Activated CD4-positive, alpha-beta T cell treated with anti-CD3 and anti-CD28 coated beads for 24 hours (primary cell): ENCODE measurements around the gene MARK2.

ENCODE experiments used
- DNase-seq, 2 donors: peaks; one replicate each; pipeline ENCODE4 v3.0.0-alpha.2; 2020; ENCODE audit warnings: low read depth in 2 of 2

MARK2 gene

DNA sequence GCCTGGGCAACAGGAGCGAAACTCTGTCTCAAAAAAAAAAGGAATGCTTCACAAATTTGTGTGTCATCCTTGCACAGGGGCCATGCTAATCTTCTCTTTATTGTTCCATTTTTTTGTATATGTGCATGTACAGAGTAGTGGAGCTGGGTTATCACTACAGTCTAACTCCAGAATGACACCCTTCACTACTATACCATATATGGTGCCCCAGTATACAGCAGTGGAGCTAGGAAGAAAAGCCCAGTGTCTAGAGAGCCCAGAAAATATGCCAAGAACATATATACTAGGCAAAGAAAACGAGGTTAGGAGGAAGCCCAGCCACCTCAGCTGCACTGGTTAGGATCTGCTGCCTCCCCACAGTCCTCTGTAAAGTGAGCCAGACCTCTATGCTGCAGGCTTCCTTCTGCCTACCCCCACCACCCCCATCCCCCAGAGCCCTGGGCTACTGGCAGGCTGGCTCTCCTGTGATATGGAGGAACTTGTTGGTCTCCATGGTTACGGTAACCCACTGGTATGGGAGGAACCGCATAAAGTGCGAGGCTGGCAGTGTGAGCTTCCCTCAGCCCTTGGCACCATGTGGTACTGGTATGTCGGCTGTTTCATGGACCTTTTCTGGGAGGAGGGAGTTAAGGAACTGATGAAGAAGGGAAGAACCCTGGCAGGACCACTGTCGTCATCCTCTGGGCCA is 43.8 kb downstream of the MARK2 start:
- DNase-seq: no peak

DNA sequence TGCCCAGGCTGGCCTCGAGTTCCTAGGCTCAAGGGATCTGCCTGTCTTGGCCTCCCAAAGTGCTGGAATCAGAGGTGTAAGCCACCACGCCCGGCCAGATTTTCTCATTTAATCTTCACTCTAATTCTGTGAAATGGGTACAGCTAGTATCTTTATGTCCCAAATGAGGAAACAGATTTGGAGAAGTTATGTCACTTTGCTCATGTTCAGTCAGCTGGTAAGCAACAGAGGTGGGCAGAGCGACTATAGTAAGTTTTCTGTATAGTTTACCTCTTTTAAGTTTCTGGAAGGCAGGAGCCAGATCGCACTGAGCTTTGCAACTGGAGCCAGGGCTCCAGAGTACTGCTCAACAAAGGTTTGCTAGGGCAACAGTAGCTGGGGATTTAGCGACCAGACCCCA is 44.9 kb downstream of the MARK2 start:
- DNase-seq: no peak

DNA sequence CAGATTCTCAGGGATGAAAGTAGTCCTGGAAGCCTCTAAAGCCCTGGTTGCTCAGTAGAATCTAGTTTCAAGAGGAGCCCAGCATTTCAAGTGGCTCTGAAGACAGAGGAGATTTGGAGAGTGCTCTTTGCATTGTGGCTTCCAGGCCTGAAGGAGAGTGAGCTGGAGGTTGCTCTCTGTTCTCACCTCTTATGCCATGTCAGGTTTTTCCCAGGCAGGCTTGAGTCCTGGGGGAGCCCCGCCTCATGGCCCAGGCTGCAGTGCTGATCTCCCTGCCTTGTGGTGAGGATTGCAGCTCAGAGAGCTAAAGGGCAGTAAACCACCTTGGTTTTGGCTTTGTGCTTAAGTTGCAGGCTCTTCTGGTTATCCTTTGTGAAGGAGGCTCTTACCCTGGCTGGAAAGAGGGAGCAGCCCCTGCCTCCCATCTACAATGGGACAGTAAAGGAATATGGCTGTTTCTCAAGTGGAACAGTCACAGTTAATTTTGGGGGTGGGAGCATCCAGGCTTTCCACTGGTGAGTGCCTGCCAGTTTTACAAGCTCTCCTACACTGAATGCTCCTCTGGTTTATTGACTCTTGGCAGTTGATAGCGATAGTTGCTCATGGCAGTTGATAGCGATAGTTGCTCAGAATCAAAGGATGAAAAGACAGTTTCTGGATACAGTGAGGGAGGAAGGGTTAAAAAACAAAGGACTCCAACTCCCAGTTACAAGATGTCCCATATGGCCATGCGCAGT is 45.5 kb downstream of the MARK2 start:
- DNase-seq: no peak

DNA sequence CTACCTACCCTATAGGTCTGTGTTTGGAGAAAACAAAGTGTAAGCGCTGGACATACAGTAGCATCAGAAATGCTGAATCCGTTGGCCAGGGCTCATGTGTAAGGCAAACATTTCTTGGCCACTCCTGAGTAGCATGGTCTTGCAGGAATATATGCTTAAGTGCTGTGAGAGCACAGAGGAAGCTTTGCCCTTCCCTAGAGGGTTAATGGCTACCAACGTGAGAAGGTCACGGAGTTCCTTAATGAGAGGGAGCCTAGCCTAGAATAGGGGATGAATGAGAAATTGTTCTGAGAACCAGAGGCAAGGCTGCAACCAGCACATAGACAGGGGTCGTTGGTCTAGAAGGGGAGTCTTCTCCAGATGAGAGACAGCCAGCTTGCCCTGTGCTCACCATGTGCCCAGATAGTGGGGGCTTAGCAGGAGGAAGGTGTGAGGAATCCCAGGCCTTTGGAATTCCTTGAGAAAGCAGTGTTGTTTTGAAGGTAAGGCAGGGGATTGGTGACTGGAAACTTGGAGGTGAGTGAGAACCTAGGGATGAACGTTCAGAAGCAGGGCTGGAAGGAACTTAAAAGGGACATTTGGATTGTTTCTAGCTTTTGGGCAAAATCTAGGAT is 48.6 kb downstream of the MARK2 start:
- DNase-seq: no peak

DNA sequence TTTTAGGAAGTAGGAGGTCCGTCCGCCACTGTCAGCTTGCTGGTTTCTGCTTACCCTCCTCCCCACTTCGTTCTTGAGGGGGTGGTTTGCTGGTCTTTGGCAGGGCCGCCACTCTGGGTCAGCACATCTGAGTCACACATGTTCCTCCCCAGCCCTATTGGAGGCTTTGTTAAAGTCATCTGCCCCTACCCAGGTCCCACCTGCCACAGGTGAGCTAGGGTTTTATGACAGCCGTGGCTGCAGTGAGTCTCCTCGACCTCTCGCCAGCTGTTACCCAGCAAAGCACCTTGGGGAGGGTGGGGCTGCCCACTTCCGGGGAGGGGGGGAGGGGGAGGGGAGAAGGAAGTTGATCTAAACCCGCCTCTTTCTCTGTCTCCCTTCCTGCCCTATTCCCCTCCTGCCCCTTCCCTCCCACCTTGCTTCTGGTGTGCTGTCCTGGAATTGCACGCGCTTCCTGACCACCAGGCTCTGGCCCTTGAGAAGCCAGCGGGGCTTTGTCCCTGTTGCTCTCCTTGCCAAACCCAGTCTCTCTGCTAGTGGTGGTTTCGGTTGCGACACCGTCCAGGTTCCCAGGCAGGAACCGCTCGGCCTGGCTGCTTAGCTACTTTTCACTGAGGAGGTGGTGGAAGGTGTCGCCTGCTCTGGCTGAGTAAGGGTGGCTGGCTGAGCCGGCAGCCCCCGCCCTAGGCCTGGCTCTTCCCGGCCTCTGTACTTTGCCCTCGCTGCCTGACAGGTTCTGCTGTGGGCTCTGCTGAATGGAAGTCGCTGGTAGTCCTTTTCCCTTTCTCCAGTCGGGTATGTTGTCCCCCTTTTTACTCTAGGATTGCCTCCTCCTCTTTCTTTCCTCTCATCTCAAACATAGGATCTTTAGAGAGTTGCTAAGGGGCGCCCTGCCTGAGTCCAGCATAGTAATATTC is 49.5 kb downstream of the MARK2 start:
- peak; percentile 34 to 38 for DNase-seq

DNA sequence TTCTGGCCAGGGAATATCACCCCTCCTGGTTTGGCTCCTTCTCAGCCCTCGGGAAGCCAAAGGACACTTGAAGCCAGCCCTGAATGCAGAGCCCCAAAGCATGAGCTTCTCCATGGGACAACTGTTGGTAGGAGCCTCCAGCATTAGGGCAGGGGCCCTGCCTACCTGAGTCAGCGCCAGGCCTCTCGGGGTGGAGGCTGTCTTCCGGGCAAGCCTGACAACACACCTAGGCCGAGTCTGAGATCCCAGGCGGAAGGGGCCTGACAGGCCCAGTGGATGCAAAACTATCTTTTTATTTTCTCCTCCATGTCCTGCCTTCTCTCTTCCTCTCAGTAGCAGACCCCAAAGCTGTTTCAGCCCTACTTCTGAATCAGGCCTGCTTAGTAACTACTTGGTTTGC is 50.4 kb downstream of the MARK2 start:
- no peak for DNase-seq

DNA sequence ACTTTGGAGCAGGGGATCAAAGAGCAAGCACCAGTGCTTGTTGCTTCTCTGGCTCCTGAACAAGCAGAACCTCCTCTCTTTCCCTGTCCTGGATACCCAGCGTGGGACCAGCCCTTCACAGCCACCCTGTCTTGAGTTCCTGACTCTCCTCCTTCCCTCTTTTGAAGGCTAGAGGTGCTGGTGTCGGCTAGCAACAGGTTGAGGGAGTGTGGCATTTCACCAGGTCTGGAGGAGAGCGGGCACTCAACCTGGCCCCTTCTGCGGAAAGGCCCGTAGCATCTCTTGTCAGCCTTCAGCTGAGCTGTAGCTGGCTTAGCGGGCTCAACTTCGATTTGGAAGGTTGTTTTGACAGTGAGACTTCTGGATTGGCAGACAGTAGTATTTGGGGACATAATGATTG is 51.5 kb downstream of the MARK2 start:
- DNase-seq: no peak

DNA sequence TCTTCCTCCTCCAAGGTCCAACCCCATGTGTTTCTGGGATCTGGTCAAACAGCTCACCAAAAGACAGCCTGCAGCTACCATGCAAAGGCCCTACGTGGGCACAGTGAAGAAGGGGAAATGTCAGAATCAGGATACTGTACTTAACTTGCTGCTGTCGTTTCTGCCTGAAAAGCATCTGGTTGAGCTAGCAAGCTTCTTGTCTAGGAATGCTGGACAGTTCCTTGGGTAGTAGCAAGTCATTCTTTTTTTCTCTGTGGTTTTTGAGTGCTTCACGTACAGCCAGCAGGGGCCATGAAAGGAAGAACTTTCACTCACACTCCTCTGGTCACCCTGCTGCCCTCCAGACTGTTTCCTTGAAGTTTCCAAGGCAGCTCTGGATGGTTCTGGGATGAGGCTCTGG is 53.3 kb downstream of the MARK2 start:
- no peak for DNase-seq

DNA sequence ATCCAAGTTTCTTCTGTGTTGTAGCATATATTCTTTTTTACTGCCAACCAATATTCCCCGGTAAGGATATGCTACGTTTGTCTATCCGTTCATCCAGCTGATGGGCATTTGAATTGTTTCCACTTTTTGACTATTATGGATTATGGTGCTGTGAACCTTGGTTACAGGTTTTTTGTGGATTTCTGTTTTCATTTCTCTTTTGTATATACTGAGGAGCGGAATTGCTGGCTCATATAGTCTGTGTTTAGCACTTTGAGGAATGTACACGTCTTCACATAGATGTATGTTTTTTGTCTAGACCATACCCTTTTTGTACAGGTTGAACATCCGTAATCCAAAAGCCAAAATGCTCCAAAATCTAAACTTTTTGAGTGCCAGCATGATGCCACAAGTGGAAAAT is 54.4 kb downstream of the MARK2 start:
- no peak for DNase-seq

DNA sequence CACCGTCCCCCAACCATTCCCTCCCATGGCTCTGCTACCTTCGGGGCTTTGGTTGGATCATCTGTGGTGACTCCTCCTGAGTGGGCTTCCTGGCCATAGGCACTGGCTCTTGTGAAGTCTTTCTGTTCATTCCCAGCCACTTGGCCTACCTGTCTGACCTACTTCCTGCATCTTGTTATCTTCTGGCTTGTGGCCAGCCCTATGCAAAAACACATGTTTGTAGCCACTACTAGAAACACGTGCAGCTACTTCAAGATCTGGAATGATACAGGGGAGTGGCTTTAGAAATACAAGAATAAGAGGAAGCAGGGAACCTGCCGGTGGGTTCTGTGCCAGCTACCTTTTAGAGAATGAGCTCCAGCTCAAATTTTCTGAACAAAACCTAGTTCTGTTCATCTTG is 57.2 kb downstream of the MARK2 start:
- no peak for DNase-seq

DNA sequence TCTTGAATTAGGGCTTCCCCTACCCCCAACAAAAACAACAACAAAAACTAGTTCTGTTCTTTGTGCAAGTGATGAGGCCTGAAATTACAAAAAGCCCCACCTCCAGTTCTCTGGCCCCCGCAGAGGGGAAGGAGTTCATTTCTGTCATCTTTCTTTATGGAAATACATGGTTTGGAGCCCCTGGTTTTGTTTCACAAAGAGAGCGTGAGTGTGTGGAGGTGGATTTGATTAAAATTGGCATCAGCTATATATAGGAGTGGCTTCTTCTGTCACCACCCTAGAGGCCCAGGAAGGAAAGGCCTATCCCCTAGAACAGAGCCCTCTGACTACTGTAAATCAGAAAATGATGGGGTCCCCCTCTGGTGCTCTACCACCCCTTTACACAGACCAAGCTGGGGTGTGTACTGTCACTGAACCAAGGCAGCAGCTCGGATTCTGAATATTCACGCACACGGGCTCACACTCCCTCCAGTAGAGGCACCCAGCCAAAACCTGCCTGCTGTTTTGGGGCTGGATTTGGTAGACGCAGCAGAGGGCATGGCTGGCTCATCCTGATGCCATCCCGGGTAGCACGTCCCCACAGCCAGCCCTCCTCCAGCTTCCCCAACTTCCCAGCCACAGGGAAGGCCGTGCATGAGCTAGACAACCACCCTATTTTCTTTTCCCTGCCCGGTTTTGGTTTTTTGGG is 58.7 kb downstream of the MARK2 start:
- no peak for DNase-seq

DNA sequence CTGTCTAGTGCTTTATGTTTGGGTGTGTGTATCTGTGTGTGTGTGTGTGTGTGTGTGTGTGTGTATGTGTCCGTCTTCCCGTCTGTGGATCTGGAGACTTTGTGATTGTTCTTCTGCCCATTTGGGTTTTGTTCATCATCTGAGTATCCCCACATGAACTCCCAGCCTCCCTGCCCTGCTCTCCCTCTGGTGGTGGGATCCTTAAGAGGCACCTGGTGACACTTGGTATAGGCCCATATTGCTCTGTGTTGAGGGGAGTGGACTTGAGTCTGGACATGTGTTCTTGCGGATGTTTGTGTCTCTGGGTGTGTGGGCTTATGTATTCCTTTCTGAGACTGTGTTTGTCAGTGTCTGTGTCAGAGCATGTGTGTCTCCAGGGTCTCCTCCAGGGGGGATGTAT is 62.8 kb downstream of the MARK2 start:
- DNase-seq: no peak

DNA sequence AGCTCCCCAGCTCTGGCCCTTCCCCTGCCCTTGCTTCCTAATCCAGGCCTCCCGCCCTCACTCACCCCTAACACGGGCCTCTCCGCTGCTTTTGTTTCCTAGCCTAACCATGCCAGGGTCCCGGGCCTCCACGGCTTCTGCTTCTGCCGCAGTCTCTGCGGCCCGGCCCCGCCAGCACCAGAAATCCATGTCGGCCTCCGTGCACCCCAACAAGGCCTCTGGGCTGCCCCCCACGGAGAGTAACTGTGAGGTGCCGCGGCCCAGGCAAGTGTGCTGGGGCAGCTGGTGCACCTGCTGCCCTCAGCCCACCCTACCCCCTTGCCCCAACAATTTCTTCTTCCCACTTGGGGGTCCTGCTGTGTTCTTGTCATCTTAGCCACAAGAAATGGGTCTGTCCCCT is 65.0 kb downstream of the MARK2 start:
- DNase-seq: no peak

DNA sequence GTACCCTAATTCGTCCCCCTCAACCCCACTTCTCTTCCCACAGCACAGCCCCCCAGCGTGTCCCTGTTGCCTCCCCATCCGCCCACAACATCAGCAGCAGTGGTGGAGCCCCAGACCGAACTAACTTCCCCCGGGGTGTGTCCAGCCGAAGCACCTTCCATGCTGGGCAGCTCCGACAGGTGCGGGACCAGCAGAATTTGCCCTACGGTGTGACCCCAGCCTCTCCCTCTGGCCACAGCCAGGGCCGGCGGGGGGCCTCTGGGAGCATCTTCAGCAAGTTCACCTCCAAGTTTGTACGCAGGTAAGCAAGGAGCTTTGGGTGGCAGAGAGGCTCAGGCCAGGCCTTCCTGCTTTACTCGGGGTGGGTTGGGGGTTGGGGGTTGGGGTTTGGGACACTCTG is 65.8 kb downstream of the MARK2 start:
- no peak for DNase-seq

DNA sequence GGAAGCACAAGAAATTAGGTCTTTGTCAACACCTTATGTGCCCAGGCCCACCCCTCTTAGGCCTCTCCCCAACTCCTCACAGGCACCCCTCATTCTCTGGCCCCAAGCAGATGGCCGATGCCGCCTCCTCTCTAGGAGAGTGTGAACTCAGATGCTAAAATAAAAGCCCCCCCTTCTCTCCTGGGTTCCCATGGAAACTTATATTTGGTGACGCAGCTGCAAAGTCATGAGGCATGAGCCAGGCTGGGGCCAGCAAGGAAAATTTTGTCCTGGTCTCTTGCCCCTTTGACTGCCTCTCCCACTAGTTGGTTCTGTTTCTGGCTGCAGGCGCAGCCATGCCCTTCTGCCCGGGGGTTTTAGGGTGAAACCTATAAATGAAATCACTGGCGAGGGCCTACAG is 66.3 kb downstream of the MARK2 start:
- no peak for DNase-seq

DNA sequence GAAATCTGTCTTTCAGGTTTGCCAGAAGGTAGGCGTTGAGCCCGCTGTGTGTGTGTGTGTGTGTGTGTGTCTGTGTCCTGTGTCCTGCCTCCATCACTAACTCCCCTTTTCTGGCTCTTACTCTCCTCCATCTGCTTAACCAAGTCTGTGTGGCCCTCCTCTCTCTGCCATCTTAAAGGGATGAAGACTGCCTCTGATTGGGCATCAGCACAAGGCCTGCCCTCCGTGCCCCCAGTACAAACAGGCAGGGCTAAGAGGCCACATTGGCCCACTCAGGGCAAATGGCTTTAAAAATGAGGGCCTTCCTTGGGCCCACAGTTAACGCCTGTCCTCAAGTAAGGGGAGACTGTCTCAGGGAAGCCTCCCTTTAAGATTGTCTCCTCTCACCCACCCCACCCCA is 67.2 kb downstream of the MARK2 start:
- DNase-seq: no peak

DNA sequence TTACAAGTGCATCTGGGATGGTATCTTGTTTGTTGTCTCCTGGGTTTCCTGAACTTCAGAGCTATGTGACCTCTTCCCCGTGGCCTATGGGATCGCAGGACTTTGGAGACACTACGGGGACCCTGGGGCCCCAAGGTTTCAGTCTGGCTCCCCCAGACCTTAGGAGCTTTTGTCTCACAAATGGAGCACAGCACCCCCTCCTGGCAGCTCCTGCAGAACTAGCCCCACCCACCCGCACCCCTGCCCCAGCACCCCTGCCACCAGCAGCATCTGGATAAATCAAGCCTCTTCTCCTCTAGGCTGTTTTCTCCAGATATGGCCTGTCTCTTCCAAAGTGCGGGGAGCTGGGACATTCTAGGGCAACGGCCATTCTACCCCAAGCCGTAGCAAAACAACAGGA is 67.7 kb downstream of the MARK2 start:
- peak; percentile 38 to 39 for DNase-seq

DNA sequence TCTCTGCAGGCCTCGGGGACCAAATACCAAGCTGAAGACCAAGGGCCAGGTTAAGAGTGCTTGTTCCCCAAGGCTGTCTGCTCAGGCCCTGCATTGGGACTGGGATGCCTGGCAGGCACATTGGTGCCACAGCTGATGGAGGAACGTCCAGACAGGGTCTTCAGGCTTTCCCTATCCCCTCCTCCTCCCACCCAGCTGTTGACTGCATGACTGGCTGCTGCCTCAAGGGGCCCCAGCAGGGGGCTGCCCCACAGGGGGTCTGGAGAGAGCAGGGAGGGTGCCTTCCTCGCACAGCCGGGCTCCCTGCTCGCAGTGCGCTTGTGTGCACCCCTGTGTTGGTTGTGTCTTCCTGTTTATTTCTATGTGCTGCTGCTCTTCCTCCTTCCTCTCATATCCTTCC is 68.2 kb downstream of the MARK2 start:
- no peak for DNase-seq

DNA sequence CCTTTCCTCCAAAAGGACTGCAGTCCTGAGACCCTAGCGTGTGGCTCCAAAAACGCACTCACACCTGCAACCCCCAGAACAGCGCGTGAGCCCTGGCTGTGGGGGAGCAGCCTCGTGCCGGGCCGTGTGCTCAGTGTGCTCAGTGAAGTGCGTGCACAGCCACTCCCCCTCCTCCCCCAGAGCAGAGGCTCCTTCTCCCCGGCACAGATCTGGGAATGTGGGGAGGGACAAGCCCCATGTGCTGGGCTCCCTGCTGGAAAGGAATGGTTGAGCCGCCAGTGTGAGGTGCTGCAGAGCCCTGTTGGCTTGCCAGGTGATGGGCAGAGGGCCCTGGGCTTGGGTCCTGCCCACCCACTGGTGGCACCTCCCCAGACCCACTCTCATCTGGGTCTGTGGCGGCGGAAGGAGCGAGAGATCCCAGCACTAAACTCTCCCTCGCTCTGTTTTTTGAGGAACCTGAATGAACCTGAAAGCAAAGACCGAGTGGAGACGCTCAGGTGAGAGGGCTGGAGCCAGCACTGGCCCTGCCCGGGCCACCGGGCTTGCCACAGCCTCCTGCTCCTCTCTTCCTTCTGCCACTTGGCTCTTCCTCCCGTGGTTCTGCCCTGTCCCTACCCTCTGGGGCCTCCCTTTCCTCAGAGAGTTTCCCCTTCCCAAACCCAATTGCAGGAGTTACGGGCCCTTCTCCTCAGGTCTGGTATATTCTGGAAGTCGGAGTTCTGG is 69.1 kb downstream of the MARK2 start:
- no peak for DNase-seq

DNA sequence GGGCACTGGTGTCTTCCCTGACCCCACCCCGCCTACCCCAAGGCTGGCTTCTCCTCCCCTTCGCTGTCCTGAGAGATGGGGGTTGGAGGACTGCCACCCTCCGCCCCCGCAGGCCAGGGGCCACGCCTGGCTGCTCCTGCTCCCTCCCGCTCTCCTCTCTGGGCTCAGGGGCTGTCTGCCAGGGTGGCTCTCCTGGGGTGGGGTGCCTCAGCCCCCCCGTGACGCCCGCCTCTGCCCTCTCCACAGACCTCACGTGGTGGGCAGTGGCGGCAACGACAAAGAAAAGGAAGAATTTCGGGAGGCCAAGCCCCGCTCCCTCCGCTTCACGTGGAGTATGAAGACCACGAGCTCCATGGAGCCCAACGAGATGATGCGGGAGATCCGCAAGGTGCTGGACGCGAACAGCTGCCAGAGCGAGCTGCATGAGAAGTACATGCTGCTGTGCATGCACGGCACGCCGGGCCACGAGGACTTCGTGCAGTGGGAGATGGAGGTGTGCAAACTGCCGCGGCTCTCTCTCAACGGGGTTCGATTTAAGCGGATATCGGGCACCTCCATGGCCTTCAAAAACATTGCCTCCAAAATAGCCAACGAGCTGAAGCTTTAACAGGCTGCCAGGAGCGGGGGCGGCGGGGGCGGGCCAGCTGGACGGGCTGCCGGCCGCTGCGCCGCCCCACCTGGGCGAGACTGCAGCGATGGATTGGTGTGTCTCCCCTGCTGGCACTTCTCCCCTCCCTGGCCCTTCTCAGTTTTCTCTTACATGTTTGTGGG is 69.9 kb downstream of the MARK2 start:
- no peak for DNase-seq
